NCI-H1105 treated with DMSO at 0.1 percent for 48 hours (cell line): Measurements from ENCODE around the gene REXO1.

ENCODE experiments used
- DNase-seq: peaks from one replicate; lab custom pipeline; 2025; lab: John Stamatoyannopoulos, UW

Gene REXO1

DNA sequence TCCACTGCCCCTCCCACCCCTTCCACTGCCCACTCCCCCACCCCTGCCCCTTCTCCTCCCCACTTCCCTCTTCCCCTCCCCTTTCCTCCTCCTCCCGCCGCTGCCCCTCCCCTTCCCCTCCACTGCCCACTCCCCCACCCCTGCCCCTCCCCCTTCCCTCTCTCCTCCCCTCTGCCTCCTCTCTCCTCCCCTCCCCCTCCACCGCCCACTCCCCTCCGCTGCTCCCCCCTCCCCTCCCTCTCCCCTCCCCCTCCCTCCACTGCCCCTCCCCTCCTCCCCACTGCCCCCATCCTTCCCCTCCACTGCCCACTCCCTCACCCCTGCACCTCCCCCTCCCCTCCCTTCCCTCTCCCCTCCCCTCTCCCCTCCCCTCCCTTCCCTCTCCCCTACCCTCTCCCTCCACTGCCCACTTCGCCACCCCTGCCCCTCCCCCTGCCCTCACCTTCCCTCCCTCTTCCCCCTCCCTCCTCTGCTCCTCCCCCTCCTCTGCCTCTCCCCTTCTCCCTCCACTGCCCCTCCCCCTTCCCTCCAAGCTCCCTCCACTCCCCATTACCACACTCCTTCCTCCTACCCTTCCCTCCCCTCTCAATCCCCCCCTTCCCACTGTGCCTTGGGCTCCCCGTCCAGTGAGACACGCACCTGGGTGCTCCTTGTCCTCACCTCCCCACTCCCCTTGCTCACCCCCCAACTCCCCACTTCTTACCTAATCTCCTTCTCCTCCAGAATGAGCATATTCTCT, 58.1 kb downstream of the REXO1 start:
- no peak for DNase-seq

DNA sequence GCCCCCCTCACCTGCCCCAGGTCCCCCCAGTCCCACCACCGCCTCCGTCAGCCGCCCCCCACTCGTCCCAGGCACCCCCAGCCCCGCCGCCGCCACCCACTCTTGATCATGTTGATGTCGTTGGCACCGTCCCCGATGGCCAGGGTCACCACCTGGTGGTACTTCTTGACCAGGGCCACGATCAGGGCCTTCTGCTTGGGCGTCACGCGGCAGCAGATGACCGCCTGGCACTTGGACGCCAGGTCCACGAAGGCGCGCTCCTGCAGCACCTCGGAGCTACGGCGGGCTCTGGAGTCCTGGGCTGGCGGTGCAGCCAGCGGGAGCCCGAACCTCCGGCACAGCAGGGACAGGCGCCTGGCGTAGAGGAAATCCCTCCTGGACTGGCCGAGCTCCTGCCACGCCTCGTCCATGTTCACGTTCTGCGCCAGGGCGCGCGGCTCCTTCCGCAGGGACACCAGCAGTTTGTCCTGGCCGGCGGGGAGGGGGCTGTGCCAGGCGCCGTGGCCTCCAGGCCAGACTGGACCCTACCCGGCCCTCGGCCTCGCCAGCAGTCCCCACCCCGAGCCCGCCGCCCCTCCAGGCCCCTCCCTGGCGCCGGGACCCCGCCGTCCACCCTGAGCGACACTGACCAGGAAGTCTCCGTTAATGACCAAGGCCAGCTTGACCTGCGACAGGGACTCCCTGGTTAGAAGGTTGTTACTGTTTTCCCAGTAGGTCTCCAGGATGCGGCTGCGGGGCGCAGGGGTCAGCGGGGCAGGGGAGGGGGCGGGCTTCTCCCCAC, 58.8 kb downstream of the REXO1 start:
- DNase-seq, result no peak

DNA sequence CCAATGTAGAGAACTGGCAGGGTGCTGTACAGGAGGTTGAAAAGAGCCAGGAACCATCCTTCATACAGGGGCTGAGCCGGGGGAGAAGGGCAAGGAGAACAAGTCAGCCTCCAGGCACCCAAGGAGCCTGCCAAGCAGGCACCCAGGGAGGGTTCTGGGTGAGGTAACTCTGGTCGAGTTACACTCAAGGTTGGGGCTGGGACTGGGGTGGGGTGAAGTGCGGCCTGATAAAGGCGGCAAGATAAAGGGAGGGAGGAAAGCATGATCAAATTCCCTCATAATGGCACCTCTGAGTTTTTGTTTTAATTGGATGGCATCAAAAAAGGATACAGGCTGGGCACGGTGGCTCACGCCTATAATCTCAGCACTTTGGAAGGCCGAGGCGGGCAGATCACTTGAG, 61.2 kb downstream of the REXO1 start:
- no peak for DNase-seq

DNA sequence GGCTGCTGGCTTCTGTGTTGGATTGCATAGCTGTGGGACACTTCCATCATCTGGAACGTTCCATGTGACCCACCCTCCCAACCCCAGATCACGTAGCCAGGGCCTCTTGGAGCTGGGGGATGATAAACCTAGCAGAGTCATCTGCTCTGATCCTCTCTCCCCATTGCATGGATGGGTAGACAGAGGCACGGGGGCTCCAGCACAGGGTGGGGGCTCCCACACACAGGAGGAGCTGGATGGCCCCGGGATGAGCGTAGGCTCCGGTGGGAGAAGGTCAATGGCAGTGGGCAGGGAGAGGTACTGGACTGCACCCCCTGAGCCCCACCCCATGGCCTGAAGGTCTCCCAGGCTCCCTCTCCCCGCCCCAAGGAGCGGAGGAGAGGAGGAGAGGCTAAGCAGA, 61.6 kb downstream of the REXO1 start:
- no peak for DNase-seq

DNA sequence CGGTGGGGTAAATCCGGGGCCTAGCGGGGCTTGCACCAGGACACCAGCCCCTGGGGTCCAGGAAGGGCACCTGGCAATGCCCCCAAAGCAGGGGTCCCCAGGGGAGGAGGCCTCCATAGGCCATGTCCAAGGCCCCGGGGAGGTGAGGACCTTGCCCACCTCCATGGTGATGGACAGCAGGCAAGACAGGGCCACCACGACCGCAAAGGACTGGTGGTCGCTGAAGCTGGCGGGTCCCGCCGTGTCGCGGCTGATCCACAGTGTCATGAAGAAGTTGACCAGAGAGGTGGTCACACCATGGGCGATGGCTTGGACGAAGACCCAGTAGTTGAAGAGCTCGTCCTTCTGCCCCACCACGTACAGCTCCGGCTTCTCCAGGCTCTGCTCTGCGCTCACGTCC, 63.0 kb downstream of the REXO1 start:
- no peak for DNase-seq

DNA sequence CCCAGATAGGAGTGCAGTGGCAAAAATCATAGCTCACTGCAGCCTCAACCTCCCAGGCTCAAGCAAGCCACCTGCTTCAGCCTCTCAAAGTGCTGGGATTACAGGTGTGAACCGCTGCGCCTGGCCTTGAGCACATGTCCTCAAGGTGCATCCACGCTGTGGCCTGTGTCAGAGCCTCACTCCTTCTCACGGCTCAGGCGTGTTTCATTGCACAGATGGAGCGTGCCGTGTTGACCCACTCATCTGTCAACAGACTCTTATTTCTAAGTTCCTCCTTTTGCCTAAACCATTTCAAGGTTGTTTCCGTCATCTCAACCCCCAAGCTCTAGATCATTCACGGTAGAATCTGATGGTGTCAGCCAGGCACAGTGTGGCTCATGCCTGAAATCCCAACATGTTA, 64.4 kb downstream of the REXO1 start:
- no peak for DNase-seq

DNA sequence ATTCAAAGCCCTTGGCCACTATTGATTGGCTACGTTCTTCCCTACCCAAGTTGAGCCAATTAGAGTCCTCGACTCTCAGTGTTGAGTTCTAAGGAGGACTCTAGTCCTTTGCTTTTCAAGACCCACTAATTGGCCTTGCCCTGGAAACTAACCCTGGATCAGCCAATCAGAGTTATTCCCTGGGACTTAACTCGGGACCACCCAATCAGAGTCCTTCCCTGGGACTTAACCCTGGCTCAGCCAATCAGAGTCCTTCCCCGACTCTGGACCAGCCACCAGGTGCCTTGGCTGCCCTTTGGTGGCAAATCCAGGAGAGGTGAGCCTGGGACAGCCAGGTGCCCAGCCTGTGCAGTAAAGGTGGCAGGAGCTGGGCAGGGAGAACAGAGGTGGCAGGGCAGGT, 64.9 kb downstream of the REXO1 start:
- no peak for DNase-seq

DNA sequence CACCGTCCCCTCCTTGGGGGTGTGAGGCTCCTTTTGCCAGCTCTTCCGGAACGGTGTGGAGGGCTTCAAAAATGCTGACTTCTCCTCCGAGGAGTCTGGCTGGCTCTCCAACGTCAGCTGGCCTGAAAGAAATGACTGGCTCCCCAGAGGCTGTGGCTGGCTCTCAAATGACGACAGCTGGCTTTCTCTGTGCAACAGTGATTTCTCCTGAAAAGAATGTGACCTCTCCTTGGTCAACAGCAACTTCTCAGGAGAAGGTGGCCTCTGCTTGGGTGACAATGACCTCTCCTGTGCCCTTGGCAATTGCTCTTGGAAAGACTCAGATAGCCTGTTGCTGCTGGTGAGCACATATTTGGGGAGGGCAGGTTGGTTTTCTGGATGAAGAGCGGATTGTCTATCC, 65.8 kb downstream of the REXO1 start:
- no peak for DNase-seq

DNA sequence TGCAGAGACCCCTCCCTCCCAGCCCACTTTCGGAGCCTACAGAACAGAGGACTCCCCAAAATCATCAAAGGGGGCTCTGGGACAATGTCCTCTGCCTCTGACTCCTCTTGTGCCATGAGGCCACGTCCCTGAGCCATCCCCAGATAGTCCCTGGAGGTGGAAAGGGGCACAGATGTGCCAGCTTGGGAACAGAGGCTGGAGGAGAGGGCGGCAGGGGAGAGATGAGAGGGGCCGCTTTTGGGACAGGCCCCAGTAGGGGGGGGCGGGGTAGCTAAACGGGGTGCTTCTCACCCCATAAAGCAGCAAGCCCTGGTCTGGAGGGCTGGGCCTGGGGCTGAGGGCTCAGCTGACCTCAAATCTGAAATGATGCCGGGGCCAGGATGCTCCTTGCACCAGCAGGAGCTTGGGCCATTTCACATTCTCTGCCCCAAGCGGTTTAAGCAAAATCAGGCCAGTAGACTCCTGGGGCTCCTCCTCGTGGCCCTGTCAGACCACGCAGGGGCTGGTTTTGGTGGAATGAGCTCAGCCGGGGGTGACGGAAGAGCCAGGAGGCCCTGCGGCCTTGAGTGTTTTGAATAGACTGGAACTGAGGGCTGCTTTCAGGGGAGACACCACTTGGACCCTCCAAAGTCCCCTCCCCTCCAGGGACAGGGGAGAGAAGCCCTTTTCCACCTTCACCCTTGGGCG, 67.9 kb downstream of the REXO1 start:
- no peak for DNase-seq

DNA sequence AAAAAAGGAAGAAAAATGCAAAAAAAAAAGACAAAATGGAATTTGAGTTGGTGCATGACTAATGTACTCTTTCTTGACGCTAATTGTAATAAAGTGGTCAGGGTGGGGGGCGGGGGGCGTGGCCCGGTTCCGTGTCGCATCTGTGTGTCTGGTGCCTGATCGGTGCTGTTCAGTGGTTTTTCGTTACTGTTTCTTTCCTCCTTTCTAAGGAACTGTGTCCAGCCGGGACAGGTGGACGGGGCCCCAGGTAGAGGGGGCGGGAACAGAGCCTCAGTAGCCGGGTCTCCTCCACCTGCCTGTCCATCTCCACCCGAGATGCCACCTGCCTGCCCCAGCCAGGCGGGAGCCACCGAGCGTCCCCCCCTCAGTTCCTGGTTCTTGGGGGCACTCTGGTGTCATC, 68.7 kb downstream of the REXO1 start:
- no peak for DNase-seq

DNA sequence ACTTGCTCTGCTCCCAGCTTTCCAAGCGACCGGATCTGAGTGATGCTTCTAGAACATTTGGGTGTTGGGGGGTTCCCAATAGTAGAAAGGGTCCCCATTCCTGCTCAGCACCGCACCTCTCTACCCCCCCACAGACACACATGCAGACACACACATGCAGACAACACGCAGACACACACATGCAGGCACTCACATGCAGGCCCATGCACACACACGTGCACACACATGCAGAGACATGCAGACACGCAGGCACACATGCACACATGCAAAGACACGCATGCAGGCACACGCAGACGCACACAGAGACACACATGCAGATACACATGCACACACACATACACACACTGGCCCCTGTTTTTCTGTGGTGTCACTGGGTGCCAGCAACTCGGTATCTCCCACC, 71.1 kb downstream of the REXO1 start:
- DNase-seq, result no peak

DNA sequence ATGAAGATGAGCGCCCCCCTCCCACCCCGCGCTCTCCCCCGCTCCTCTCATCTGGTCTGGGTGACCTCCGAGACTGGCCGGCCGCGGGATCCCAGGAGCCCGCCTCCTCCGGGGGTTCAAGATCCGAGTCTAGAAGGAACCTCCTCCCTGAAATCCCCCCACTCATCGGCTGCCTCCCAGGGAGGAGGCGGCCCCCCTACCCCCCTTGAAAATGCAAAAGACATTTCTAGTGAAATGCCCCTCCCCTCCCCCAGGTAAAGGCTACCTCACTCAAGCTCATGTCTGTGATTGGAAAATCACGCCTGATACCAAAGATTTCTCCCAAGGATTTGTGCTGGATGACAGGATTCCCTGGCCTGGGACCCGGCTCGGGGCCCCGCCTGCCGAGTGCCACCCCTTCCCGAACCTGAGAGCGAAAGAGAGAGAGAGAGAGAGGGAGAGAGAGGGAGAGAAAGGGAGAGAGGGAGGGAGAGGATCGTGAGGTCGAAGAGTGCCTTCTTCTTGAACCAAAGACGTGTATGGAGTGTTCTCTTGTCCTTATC, 71.6 kb downstream of the REXO1 start:
- DNase-seq, result no peak

DNA sequence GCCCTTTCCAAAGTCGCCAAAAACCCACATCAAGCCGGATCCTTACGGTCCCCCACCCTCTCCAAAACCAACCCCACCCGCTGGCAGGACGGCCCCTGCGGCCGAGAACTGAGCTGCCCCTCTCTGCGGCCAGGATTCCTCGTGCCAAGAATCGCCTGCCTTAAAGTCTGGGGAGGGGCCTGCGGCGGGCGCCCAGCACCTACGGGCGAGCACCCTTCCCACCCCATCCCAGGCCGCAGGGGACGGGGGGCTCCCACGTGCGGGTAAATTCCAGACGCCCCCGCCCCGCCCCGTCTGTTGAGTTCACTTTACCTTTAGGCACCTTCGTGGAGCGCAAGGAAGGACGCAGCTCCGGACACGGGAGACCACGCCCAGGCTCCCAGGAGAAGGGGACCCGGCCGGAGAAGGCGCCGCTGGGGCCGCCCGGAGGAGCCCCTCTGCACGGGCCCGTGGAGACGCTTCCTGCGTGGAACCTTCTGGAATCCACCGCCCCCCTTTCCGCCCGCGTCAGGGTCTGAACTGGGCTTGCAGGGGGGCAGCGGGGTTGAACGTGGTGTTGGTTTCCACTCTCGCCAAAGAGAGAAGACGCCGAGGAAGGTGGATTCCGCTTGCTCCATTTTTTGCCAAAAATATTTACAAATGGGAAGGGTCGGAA, 72.2 kb downstream of the REXO1 start:
- DNase-seq, result no peak

DNA sequence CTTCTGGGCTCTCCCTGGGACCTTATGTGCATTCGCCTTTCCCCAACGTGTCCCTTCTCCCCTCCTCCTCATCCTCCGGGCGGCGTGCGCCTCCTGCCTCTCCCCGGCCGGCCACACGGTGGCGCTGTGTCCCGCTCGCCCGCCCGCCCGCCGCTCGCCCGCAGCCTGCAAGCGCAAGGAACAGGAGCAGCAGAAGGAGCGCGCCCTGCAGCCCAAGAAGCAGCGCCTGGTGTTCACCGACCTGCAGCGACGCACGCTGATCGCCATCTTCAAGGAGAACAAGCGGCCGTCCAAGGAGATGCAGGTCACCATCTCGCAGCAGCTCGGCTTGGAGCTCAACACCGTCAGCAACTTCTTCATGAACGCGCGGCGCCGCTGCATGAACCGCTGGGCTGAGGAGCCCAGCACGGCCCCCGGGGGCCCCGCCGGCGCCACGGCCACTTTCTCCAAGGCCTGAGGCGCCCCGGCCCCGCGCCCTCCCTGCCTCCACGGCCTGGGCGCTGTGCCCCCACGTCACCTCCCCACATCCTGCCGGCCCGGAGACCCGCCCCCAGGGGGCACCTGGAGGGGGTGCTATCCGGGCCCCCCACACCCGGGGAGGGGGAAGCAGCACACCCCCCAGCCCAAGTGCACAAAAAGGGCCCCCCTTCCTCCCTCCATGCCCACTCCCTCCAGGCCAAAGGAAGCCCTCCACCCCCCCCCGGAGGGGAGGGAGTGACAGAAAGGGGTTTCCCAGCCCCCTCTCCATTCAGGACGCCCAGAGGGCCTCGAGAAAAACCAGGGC, 73.1 kb downstream of the REXO1 start:
- no peak for DNase-seq

DNA sequence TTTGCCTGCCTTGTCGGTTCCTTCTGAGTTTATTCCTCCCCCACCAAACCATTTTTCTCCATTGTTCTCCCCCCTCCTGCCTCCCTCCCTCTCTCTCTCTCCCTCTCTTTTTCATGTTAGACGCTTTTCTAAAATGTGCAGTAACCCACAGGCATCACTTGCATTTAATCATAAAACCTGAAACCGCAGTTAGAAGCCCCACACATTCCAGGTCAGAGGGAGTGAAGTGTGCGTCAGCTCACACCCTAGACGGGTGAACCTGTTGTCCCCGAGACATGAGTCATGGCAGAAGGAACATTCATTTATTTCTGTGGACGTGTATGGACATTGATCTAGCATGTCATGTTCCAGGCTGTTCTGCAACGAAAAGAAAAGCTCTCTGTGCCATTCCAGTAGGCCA, 75.1 kb downstream of the REXO1 start:
- no peak for DNase-seq

DNA sequence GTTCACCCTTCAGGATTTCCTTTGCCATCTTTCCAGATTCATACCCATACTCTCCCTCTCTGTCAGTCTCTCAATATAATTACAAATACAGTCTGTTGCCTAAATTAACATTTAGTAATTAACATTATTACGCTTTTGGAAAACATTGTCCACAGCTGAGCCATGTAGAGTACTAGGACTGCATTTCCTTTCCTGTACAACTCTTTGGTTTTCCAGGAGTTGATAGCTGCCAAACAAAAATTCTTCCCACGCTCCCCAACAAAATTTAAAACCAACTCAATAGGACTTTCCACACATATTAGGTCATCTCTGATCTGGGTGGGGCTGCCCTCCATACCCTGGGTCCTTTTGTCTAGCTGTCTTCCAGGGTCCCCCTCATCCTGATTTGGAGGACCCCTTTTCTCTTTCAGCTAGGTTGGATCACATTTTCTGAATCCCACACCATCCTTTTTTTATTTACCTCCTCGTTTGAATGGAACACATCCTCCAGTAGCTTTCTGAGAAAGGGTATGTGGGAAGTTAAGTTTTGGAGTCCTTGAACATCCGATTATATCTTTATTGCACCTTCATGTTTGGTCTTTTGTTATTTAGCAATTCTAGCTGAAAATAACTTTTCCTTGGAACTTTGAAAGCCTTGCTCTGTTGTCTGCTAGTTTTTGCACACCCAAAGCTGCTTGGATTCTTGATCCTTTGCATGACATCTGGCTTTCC, 77.3 kb downstream of the REXO1 start:
- DNase-seq, result no peak

DNA sequence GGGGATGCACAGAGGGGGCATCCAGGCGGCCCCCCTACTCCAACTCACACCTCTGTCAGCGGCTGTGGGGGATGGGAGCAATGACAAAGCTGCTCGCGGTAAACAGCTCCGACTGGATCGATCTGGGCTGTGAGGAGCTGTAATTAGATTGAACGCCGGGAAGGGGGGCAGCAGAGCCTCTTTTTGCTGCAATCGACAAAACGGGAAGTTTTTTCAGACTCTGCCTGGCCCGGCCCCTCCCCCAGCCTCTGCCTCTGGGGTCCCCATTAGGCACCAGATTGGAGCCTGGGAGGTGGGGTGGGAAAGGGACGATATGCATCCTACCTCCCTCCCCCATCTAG, 78.7 kb downstream of the REXO1 start:
- no peak for DNase-seq

DNA sequence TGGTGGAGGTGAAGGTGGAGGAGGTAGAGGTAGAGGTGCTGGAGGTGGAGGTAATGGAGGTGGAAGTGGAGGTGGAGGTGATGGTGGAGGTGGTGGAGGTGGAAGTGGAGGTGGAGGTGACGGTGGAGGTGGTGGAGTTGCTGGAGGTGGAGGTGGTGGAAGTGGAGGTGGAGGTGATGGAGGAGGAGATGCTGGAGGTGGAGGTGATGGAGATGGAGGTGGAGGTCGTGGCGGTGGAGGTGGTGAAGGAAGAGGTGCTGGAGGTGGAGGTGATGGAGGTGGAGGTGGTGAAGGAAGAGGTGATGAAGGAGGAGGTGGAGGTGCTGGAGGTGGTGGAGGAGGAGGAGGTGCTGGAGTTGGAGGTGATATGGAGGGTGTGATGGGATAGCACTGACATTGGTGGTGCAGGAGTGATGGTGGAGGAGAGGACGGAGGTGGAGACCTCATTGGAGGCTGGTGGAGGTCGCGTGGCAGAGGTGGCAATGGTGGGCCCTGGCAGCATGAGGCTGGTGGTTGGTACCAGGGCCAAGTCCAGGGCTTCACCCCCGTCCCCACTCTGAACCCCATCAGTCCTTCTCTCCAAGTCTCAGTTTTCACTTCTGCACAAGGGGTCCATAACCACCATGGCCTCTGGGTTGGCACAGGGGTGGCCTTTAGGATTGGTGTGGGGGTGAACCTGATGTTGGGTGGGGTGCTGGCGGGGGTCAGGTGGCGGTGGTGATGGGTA, 79.2 kb downstream of the REXO1 start:
- DNase-seq, result no peak

DNA sequence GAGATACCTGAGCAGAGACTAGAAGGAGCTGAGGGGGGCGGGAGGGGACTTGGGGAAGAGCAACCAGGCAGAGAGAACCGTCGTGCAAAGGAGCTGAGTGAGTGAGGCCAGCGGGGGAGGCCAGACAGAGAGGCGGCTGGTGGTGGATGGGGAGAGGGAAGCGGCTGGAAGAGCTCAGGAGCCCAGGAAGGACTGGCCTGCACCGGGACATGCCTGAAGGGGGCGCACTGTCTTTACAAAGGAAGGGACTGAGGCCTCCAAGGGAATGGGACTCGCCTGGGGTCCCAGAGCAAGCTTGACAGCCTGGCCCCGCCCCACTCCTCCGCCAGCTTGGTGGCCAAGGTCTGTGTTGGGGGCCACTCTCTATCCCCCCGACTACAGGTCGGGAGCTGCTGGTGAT, 80.0 kb downstream of the REXO1 start:
- no peak for DNase-seq

DNA sequence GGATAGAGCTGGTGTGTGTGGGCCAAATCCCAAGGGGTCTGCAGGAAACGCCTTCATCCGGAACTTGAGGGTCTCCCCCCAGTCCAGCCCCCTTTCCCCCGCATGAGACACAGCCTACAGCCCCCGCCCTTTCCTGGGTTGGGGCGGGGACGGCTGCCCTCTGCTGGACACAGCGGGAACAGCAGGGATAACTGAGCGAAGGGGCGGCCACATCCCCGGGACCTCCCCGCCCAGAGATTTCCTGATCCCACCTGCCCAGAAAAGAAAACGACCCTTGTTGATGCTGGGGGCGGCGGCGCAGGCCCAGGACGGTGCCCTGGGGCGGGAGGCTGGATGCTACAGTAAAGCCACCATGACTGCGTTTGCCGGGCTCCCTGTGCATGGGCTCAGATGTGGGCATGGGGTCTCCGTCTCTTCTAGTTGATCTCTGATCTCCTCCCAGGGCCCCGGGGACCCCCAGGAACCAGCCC, 80.8 kb downstream of the REXO1 start:
- DNase-seq, result peak; percentile 19
